CD4-positive, alpha-beta T cell treated with Interleukin-15 for 1 hour (primary cell): Measurements from ENCODE around the gene NCOA1.

Experiments
- DNase-seq: peaks from one replicate; pipeline ENCODE4 v3.0.0-alpha.2; 2020

Gene NCOA1

GRCh38 chr2:24711865-24712264 is 220.8 kb downstream of the NCOA1 start:
- no peak for DNase-seq

- no peak for DNase-seq
Observed at GRCh38 chr2:24712296-24712695, 221.2 kb downstream of the NCOA1 start.

GRCh38 chr2:24717263-24717951 is 226.4 kb downstream of the NCOA1 start:
- no peak for DNase-seq

GRCh38 chr2:24720310-24720709 is 229.3 kb downstream of the NCOA1 start:
- no peak for DNase-seq

- DNase-seq = no peak
Observed at GRCh38 chr2:24721470-24721869, 230.4 kb downstream of the NCOA1 start.

- DNase-seq = no peak
Observed at GRCh38 chr2:24722141-24722790, 231.2 kb downstream of the NCOA1 start.

- DNase-seq = no peak
Observed at GRCh38 chr2:24723191-24723590, 232.1 kb downstream of the NCOA1 start.

GRCh38 chr2:24723665-24724064 is 232.6 kb downstream of the NCOA1 start:
- no peak for DNase-seq

- DNase-seq = no peak
Observed at GRCh38 chr2:24724111-24724775, 233.2 kb downstream of the NCOA1 start.

- DNase-seq = no peak
Observed at GRCh38 chr2:24725956-24726355, 234.9 kb downstream of the NCOA1 start.

GRCh38 chr2:24730481-24730880 is 239.4 kb downstream of the NCOA1 start:
- DNase-seq = no peak

- no peak for DNase-seq
Observed at GRCh38 chr2:24731040-24731439, 240.0 kb downstream of the NCOA1 start.

GRCh38 chr2:24731923-24732322 is 240.9 kb downstream of the NCOA1 start:
- DNase-seq = no peak

GRCh38 chr2:24734741-24735140 is 243.7 kb downstream of the NCOA1 start:
- no peak for DNase-seq

GRCh38 chr2:24739354-24740025 is 248.4 kb downstream of the NCOA1 start:
- no peak for DNase-seq

- DNase-seq = no peak
Observed at GRCh38 chr2:24740142-24740541, 249.1 kb downstream of the NCOA1 start.

GRCh38 chr2:24742730-24743129 is 251.7 kb downstream of the NCOA1 start:
- DNase-seq = no peak

GRCh38 chr2:24743924-24744323 is 252.9 kb downstream of the NCOA1 start:
- no peak for DNase-seq

- no peak for DNase-seq
Observed at GRCh38 chr2:24744356-24744755, 253.3 kb downstream of the NCOA1 start.

GRCh38 chr2:24745825-24746224 is 254.8 kb downstream of the NCOA1 start:
- no peak for DNase-seq

GRCh38 chr2:24747299-24747698 is 256.2 kb downstream of the NCOA1 start:
- no peak for DNase-seq

- no peak for DNase-seq
Observed at GRCh38 chr2:24749069-24749691, 258.1 kb downstream of the NCOA1 start.
